ENCODE data around the gene RHBDD1. TPM values are rescaled to one million over a fixed set of nuclear protein-coding genes. Genes with fewer than 3 reads are reported as not detected.
A peak's percentile ranks its signal among the peaks of the same experiment; 100 is the strongest.

The RHBDD1 gene, protein sequence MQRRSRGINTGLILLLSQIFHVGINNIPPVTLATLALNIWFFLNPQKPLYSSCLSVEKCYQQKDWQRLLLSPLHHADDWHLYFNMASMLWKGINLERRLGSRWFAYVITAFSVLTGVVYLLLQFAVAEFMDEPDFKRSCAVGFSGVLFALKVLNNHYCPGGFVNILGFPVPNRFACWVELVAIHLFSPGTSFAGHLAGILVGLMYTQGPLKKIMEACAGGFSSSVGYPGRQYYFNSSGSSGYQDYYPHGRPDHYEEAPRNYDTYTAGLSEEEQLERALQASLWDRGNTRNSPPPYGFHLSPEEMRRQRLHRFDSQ
- 10 to 100 TPM; 12.5 to 44.5 (median 33.2) TPM for total RNA-seq
- polyA plus RNA-seq: 10 to 100 TPM in 1 of 2 donors, 1 to 10 TPM in 1; 4.7 to 13.4 TPM
- long read RNA-seq, donor 1, full-length matches to known transcripts: 4 of 15 reads
- long read RNA-seq, donor 1, partial matches to known transcripts: 1 of 15 reads
- long read RNA-seq, donor 1, other reads (novel, unspliced or antisense): 10 of 15 reads
- long read RNA-seq, donor 2, full-length matches to known transcripts: 15 of 23 reads
- long read RNA-seq, donor 2, partial matches to known transcripts: 1 of 23 reads
- long read RNA-seq, donor 2, other reads (novel, unspliced or antisense): 7 of 23 reads
- long read RNA-seq, donor 3, full-length matches to known transcripts: 3 of 17 reads
- long read RNA-seq, donor 3, partial matches to known transcripts: 0 of 17 reads
- long read RNA-seq, donor 3, other reads (novel, unspliced or antisense): 14 of 17 reads

DNA sequence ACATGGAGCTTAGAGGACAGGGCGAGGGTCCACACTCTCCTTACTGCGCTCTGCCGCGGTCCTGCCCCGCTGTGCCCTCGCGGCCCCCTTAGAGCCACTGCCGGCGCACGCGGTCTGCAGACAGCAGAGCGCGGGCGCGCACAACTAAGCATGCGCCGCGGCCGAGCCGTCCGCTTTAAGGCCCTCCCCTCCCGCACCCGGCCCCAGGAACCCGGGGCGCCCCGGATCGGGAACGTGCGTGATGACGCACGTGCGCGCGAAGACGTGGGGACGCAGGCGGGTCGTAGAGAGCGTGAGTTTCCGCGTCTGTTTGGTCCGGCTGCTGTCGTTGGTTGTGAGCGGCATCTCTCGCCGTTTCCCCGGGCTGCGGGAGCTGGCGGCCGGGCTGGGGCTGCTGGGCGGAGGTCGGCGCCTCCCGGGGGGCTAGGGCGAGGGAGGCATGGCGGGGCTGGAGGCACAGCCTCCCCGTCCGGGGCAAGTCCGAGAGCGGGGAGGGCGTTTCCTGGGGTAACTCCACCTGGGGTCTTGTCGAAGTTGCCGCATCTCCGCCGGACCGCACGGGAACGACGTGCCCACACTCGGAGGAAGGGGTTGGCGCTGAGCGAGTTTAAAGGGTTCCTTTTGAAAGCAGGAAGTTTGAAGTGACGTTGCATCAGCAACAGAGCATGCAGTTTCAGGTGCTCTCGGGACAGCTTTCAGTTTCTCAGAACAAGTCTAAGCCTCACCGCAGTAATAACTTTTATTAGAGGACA is at the start of gene RHBDD1:
Gene RHBDD1 (plus strand): TSS at position 259 of the 752 bp plus-strand sequence. CDS start 28,640 bp downstream, outside the sequence.
- intact Hi-C loops (cut with DNase I): loop anchor here in 4 of 10 donors (5.0 to 10.0 kb wide), 3 partner anchors 34 to 149 kb away; no protein-coding TSS in a partner anchor
- WGBS, 4 donors: 0 to 1% (median 1%) methylated on average over 39 to 75 of the region's 75 CpGs
- DNase-seq: peak; percentile 95 to 97 (median 96)
- Histone ChIP-seq H3K36me3 (peaks cover 0 to 20% (median 4%) of the 10 kb centered on the region in 9 donors), H3K9me3 (no peaks in the 10 kb centered on the region), H3K27ac (peak within 1 kb of the TSS; percentile 92 to 99 (median 98)), H3K4me3 (peak within 1 kb of the TSS; percentile 74 to 94 (median 85)), H3K27me3 (no peaks in the 10 kb centered on the region), H3K4me1 (peaks cover 0 to 32% (median 20%) of the 10 kb centered on the region in 12 donors)
- peak; percentile 100 for ATAC-seq
- peak; percentile 49 to 90 for TF ChIP-seq POLR2A (IDR thresholded peaks at IDR 0.05)
- TF ChIP-seq, protein P1, sequence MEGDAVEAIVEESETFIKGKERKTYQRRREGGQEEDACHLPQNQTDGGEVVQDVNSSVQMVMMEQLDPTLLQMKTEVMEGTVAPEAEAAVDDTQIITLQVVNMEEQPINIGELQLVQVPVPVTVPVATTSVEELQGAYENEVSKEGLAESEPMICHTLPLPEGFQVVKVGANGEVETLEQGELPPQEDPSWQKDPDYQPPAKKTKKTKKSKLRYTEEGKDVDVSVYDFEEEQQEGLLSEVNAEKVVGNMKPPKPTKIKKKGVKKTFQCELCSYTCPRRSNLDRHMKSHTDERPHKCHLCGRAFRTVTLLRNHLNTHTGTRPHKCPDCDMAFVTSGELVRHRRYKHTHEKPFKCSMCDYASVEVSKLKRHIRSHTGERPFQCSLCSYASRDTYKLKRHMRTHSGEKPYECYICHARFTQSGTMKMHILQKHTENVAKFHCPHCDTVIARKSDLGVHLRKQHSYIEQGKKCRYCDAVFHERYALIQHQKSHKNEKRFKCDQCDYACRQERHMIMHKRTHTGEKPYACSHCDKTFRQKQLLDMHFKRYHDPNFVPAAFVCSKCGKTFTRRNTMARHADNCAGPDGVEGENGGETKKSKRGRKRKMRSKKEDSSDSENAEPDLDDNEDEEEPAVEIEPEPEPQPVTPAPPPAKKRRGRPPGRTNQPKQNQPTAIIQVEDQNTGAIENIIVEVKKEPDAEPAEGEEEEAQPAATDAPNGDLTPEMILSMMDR (IDR thresholded peaks at IDR 0.05): no peak

DNA sequence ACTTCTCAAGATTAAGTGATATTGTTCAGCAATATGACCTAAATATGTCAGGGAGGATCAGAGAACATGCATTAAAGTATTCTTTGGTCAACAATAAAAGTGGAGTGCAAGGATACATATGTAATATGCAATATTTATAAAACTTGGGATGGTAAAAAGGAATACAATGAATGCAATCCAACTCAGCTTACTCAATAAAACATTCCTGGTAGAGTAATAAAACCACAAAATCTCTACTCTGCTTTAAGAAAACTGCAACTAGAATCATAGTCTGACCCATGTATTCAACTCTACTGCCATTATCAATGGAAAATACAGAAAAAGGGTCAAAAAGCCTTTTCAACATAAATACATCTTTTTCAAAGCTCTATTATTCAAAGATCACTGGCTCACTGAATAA is 47.8 kb upstream of the RHBDD1 start:
- Histone ChIP-seq H3K27me3 (no peaks in the 10 kb centered on the region), H3K9me3 (peaks cover 0 to 9% (median 0%) of the 10 kb centered on the region in 12 donors), H3K27ac (peak overlapping the region in 10 of 12 donors; percentile 92 to 98 (median 94)), H3K36me3 (no peaks in the 10 kb centered on the region), H3K4me1 (peaks cover 0 to 62% (median 54%) of the 10 kb centered on the region in 12 donors), H3K4me3 (no peak overlapping the region)
- intact Hi-C loops (cut with DNase I): no loop called here
- TF ChIP-seq POLR2A (IDR thresholded peaks at IDR 0.05): no peak
- TF ChIP-seq, protein P1 (IDR thresholded peaks at IDR 0.05): no peak
- DNase-seq (no peak), ATAC-seq (no peak)

DNA sequence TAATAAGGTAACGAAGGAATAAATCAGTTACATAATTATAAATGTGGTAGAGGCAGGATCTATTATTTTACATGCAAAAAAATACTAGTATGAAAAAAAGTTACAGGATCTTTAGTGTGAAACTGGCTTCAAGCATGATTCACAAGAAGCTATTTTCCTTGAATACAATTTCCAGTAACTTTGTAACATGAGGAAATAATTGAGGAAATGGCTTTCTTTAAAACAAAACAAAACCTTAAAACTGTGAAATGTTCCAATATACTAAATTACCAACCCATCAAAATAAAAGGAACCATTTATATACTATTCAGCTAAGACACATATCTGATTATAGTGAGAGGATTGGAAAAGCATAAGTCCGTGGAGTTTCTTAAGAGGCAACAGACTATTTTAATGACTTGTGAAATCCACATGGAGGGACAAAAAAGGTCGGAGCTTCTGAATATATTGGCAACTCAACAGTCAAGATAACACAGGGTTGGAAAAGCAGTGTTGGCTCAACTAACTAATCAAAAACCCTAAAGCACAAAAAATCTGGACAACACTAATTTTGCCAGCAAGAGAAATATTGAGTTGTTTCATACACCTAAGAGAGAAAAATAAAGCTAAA is 46.9 kb upstream of the RHBDD1 start:
- no peak overlapping the region for H3K4me3 ChIP-seq
- peaks cover 0 to 70% (median 59%) of the 10 kb centered on the region in 12 donors for H3K4me1 ChIP-seq
- ATAC-seq: no peak
- H3K27me3 ChIP-seq: no peaks in the 10 kb centered on the region
- no peak for DNase-seq
- H3K27ac ChIP-seq: peak overlapping the region; percentile 66 to 98 (median 94)
- H3K9me3 ChIP-seq: peaks cover 0 to 4% (median 0%) of the 10 kb centered on the region in 12 donors
- intact Hi-C loops (cut with DNase I): no loop called here
- no peaks in the 10 kb centered on the region for H3K36me3 ChIP-seq
- TF ChIP-seq, protein P1 (IDR thresholded peaks at IDR 0.05): no peak
- TF ChIP-seq POLR2A (IDR thresholded peaks at IDR 0.05): no peak
- WGBS, 4 donors: 27 to 41% (median 30%) methylated on average over 3 of the region's 3 CpGs

All from heart left ventricle (tissue), 16 donors.